Endothelial cell of umbilical vein (primary cell): ENCODE measurements around the gene PLD4. TPM values are rescaled to one million over a fixed set of nuclear protein-coding genes. Genes with fewer than 3 reads are reported as not detected.

Experiments
- BruUV-seq: library from RNA; stranded (reverse); fragments of 400-500 nt; replicated peaks from 2 replicates; lab custom pipeline; 2021; lab: Mats Ljungman, UMichigan
- CTCF ChIA-PET: fragments of 300-600, 350-600 bp; sonication (Branson Sonifier 250); formaldehyde crosslinking; loops from one replicate; lab custom pipeline; 2021; ENCODE audit warnings: antibody characterized with exemption, inconsistent platforms; lab: Charles Lee
- POLR2A ChIA-PET: fragments of 300-600, 350-600 bp; sonication (Branson Sonifier 250); formaldehyde crosslinking; loops from one replicate; lab custom pipeline; 2021; ENCODE audit warnings: antibody characterized with exemption, inconsistent platforms; lab: Charles Lee
- DNase-seq: peaks from one replicate; pipeline ENCODE4 v3.0.0-alpha.2; 2011; ENCODE audit warnings: low read depth, low spot score
- FAIRE-seq: peaks from 2 replicates; lab custom pipeline; 2011; peaks lifted over from hg19 to GRCh38; lab: Jason Lieb, UNC
- H2AFZ ChIP-seq: 2 replicates; pipeline ENCODE4 v1.6.0; 2012; ENCODE audit warnings: low read depth, low read length, control low read depth, inconsistent platforms
- H3K27ac ChIP-seq: 2 replicates; pipeline ENCODE4 v1.5.1; 2011; ENCODE audit warnings: low read depth, mild to moderate bottlenecking, control low read depth, low read length, moderate library complexity; ENCODE audit not compliant: insufficient read depth
- H3K27me3 ChIP-seq, 2 experiments: 2 replicates each; pipeline versions ENCODE4 v1.6.0 to v1.6.1; 2011; ENCODE audit warnings: low read length in 2 of 2, mixed read lengths in 1 of 2; ENCODE audit not compliant: control insufficient read depth in 2 of 2, insufficient read depth in 2 of 2
- H3K36me3 ChIP-seq, 2 experiments: 2 replicates in 1 of 2; 3 replicates in 1 of 2; pipeline ENCODE4 v1.5.1; 2011; ENCODE audit warnings: low read length in 2 of 2, mild to moderate bottlenecking in 1 of 2, moderate library complexity in 1 of 2; ENCODE audit not compliant: control insufficient read depth in 2 of 2, insufficient read depth in 2 of 2; ENCODE audit errors: extremely low read depth in 1 of 2
- H3K4me1 ChIP-seq: 3 replicates; pipeline ENCODE4 v1.5.1; 2011; ENCODE audit warnings: mild to moderate bottlenecking, low read length; ENCODE audit not compliant: control insufficient read depth, insufficient read depth; ENCODE audit errors: extremely low read depth
- H3K4me2 ChIP-seq: 2 replicates; pipeline ENCODE4 v1.6.1; 2011; ENCODE audit warnings: low read length, control low read depth, mixed read lengths; ENCODE audit not compliant: insufficient read depth
- H3K4me3 ChIP-seq, 3 experiments: fragments of 200-600 bp in 1 of 3; sonication (generic), shearing (Covaris generic) in 1 of 3; replicated peaks in 1 of 3; 2 replicates each; pipeline ENCODE4 v1.5.1; 2011 to 2016; ENCODE audit warnings: control low read depth in 3 of 3, low read length in 3 of 3, mild to moderate bottlenecking in 2 of 3, inconsistent platforms in 1 of 3, low read depth in 1 of 3, moderate library complexity in 1 of 3; ENCODE audit not compliant: insufficient read depth in 1 of 3
- H3K79me2 ChIP-seq: 2 replicates; pipeline ENCODE4 v1.6.0; 2012; ENCODE audit warnings: low read length, inconsistent platforms; ENCODE audit not compliant: control insufficient read depth, insufficient read depth
- H3K9ac ChIP-seq: replicated peaks from 2 replicates; pipeline ENCODE3; 2011; ENCODE audit warnings: low read length, control low read depth; ENCODE audit not compliant: insufficient read depth; ENCODE audit errors: extremely low read depth
- H3K9me1 ChIP-seq: replicated peaks from 3 replicates; pipeline ENCODE4 v1.6.0; 2011; ENCODE audit warnings: mild to moderate bottlenecking, low read length; ENCODE audit not compliant: control insufficient read depth, insufficient read depth; ENCODE audit errors: extremely low read depth
- H3K9me3 ChIP-seq: replicated peaks from 2 replicates; pipeline ENCODE4 v1.5.1; 2012; ENCODE audit warnings: low read length, inconsistent platforms; ENCODE audit not compliant: control insufficient read depth, insufficient read depth
- H4K20me1 ChIP-seq: replicated peaks from 2 replicates; pipeline ENCODE3; 2011; ENCODE audit warnings: mild to moderate bottlenecking, low read length; ENCODE audit not compliant: control insufficient read depth, insufficient read depth; ENCODE audit errors: extremely low read depth
- EZH2 ChIP-seq: IDR thresholded peaks from 2 replicates; pipeline ENCODE4 v1.6.1; 2012; ENCODE audit warnings: borderline replicate concordance, low read depth, mild to moderate bottlenecking, moderate library complexity, low read length, inconsistent platforms; ENCODE audit not compliant: severe bottlenecking
- FOS ChIP-seq: IDR thresholded peaks from 2 replicates; pipeline ENCODE4 v1.6.1; 2011; ENCODE audit warnings: mild to moderate bottlenecking, low read length, moderate library complexity, borderline replicate concordance; ENCODE audit not compliant: insufficient read depth
- GATA2 ChIP-seq: IDR thresholded peaks from 2 replicates; pipeline ENCODE4 v1.7.0; 2011; ENCODE audit warnings: low read depth, mild to moderate bottlenecking, moderate library complexity, mixed read lengths, low read length; ENCODE audit not compliant: insufficient read length, insufficient read depth
- JUN ChIP-seq: IDR thresholded peaks from 2 replicates; pipeline ENCODE4 v1.6.1; 2011; ENCODE audit warnings: borderline replicate concordance, low read depth; ENCODE audit not compliant: insufficient read length, insufficient read depth
- MYC ChIP-seq: IDR thresholded peaks from one replicate; pipeline ENCODE4 v1.6.1; 2011; ENCODE audit warnings: mild to moderate bottlenecking, low read depth, low read length
- POLR2A ChIP-seq: IDR thresholded peaks from 2 replicates; pipeline ENCODE4 v1.6.1; 2012; ENCODE audit warnings: low read depth, mild to moderate bottlenecking, control low read depth, low read length
- POLR2AphosphoS5 ChIP-seq: IDR thresholded peaks from 2 replicates; pipeline ENCODE4 v1.6.1; 2012; ENCODE audit warnings: low read depth, mild to moderate bottlenecking, control low read depth, low read length, moderate library complexity; ENCODE audit not compliant: insufficient read depth
- dilution Hi-C: fragments of 300-500 bp; cut with MboI; formaldehyde crosslinking; loops from one replicate; pipeline ENCODE4 v1.15.0; 2019; ENCODE audit warnings: low sequenced_read_pairs; ENCODE audit not compliant: extremely low pct_ligation_motif_present
- intact Hi-C: fragments of 100-400 bp; cut with micrococcal nuclease; formaldehyde crosslinking; loops from one replicate; pipeline ENCODE4 v1.10.0; 2022
- polyA plus RNA-seq, 4 experiments: library from polyadenylated mRNA; depleted of rRNA in 3 of 4; stranded (reverse) in 3 of 4; unstranded in 1 of 4; fragments of >200 nt; gene quantifications; 2 replicates each; pipeline versions ENCODE4 v1.2.1 to v1.2.3, GENCODE V29; 2011 to 2012; ENCODE audit warnings: missing spikeins in 1 of 4
- total RNA-seq: library from RNA; stranded (reverse); gene quantifications from 2 replicates; pipeline ENCODE4 v1.2.3, GENCODE V29; 2021
- TF ChIP-seq, protein P1 (sequence below): IDR thresholded peaks from 2 replicates; pipeline ENCODE4 v1.6.1; 2011; ENCODE audit not compliant: insufficient read depth, insufficient read length
- TF ChIP-seq, protein P2 (sequence below), 2 donors: IDR thresholded peaks; 1 replicate in 1 of 2; 2 replicates in 1 of 2; pipeline ENCODE4 v1.5.1; 2011; ENCODE audit warnings: low read length in 2 of 2, mild to moderate bottlenecking in 2 of 2, moderate library complexity in 2 of 2, control low read depth in 1 of 2, inconsistent platforms in 1 of 2, low read depth in 1 of 2; ENCODE audit not compliant: insufficient read depth in 1 of 2; ENCODE audit errors: extremely low read depth in 1 of 2

The PLD4 gene
- total and polyA plus RNA-seq, 2 donors (not counting 3 experiments of a cell fraction or from before 2014, with no cell fraction given): 0.01 to 0.11 TPM

DNA sequence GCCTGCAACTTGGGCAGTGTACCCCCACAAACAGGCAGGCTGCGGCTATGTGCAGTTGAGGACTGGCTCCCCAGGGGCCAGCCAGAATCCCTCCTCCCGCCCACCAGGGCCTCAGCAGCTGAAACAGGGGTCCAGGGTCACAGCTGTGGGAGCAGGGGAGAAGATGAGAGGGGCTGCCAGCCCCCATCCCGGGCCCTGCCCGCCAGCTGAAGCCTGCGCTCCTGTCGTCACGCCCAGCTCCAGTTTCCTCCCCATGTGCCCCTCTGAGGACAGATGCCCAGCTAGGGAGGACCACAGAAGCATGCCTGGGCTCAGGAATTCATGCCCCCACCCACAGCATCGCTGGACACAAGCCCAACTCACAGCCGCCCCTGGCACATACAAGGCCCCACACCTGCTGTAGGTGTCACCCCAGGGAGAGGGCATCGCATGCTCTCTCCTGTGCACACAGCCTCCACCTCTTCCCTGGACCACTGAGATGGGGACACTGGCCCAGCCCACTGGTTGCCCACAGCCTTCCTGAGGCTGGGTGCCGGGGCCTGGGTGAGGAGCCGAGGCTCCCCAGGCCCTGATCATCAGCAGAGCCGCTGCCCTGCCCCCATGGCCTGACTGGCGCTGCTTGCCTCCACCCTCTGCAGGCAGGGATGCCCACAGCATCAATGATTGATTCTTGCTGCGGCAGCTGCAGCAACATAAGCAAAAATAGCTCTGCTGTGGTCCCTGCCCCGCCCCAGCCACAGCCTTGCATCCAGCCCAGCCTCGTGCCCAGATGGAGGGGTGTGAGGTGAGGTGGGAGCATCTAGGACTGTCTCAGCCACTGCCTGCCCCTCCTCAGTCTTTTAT lies 57.2 kb downstream of the PLD4 start:
- intact Hi-C loops: no loop called here

More for the DNA sequence above, 57.2 kb downstream of the PLD4 start:
- ChIA-PET POLR2A (interaction anchor here (0.7 kb wide), 1 partner anchor 12 kb away, joined by 3 read pairs; no protein-coding TSS in a partner anchor), CTCF (interaction anchor here (1.7 kb wide), 1 partner anchor 64 kb away, joined by 7 read pairs; no protein-coding TSS in a partner anchor)
- Histone ChIP-seq H3K27me3 (no peaks in the 10 kb centered on the region), H4K20me1 (no peaks in the 10 kb centered on the region), H3K9me1 (no peaks in the 10 kb centered on the region), H3K4me1 (peaks cover 13% of the 10 kb centered on the region), H3K79me2 (no peaks in the 10 kb centered on the region), H2AFZ (no peak overlapping the region), H3K27ac (no peak overlapping the region), H3K4me2 (no peak overlapping the region), H3K4me3 (no peak overlapping the region), H3K9ac (no peak overlapping the region), H3K36me3 (no peaks in the 10 kb centered on the region), H3K9me3 (no peaks in the 10 kb centered on the region)
- dilution Hi-C loops: no loop called here
- FAIRE-seq (no peak), DNase-seq (no peak)
- TF ChIP-seq POLR2A (no peak), MYC (no peak), POLR2AphosphoS5 (no peak), FOS (no peak), GATA2 (no peak), JUN (no peak), EZH2 (no peak)
- TF ChIP-seq, protein P1, sequence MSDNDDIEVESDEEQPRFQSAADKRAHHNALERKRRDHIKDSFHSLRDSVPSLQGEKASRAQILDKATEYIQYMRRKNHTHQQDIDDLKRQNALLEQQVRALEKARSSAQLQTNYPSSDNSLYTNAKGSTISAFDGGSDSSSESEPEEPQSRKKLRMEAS: no peak
- TF ChIP-seq, protein P2, sequence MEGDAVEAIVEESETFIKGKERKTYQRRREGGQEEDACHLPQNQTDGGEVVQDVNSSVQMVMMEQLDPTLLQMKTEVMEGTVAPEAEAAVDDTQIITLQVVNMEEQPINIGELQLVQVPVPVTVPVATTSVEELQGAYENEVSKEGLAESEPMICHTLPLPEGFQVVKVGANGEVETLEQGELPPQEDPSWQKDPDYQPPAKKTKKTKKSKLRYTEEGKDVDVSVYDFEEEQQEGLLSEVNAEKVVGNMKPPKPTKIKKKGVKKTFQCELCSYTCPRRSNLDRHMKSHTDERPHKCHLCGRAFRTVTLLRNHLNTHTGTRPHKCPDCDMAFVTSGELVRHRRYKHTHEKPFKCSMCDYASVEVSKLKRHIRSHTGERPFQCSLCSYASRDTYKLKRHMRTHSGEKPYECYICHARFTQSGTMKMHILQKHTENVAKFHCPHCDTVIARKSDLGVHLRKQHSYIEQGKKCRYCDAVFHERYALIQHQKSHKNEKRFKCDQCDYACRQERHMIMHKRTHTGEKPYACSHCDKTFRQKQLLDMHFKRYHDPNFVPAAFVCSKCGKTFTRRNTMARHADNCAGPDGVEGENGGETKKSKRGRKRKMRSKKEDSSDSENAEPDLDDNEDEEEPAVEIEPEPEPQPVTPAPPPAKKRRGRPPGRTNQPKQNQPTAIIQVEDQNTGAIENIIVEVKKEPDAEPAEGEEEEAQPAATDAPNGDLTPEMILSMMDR (IDR thresholded peaks at IDR 0.05; ENCODE audit: extremely low read depth in 1 of 2, insufficient read depth in 1 of 2, low read depth in 1 of 2, low read length in 2 of 2): no peak
- no TSS peak for BruUV-seq
